A204.1 (cell line): ENCODE measurements around the gene ANKRD44.

Experiments
- FAIRE-seq: peaks from 2 replicates; lab custom pipeline; 2012; peaks lifted over from hg19 to GRCh38; lab: Jason Lieb, UNC

The ANKRD44 gene

GRCh38 chr2:196983934-196984333 lies 326.6 kb downstream of the ANKRD44 start:
- FAIRE-seq, result no peak

DNA sequence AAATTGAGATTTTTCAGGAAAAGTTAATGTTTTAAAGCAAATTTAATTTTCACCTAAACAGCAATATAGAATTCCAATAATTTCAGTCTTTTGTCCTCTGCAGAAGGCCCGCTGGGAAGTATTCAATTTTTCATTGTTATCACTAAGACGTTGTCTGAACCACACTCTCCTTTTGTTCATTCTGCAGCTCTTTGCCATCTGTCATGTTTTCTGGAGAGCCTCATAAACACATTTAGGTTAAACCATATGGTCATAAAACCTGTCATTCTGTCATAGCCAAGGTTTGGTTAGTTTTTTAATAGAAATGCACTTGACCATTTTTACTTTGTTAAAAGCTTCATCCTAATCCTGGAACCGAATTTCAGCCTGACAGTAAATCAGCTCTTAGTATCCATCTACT lies 330.1 kb downstream of the ANKRD44 start:
- no peak for FAIRE-seq

DNA sequence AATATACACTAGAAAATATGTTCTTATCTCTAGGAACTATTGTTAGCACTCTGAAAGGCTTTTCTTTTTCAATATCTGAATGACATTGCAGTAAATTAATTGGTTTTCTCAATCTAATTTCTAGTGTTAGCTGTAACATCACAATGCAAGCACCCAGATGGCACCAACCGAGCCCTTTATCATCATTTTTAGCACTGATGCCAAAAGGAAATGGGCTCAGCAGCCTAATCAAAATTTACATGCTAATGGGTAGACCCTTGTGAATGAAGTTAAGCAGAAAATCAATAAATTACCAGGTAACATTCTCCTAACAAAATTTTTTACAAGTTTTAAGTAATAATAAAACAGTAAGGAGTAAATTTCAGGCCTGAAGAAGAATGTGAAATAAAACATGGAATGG lies 330.6 kb downstream of the ANKRD44 start:
- FAIRE-seq, result no peak

DNA sequence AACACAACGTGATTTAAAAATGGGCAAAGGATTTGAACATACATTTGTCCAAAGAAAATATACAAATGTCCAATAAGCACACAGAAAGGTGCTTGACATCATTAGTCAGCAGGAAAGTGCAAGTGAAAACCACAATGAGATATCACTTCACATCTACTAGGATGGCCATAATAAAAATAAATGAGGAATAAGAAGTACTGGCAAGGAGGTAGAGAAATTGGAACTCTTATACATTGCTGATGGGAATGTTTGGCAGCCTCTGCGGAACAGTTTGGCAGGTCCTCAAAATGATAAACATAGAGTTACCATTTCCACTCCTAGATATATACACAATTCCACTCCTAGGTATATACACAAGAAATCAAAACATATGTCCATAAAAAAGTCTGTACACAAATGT lies 333.1 kb downstream of the ANKRD44 start:
- FAIRE-seq, result no peak

DNA sequence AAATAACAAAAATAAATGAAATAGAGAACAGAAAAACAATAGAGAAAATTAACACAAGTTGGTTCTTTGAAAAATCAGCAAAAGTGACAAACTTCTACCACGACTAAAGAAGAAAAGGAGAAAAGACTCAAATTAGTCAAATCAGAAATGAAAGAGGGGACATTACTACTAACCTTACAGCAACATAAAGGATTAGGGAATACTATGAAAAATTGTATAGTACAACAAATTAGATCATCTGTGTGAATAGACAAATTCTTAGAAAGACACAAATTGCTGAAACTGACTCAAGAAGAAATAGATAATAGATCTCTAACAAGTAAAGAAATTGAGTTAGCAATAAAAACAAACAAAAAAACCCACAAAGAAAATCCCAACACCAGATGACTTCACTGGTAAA lies 335.6 kb downstream of the ANKRD44 start:
- no peak for FAIRE-seq

GRCh38 chr2:196971574-196972279 lies 338.9 kb downstream of the ANKRD44 start:
- FAIRE-seq, result no peak

GRCh38 chr2:196970099-196970498 lies 340.5 kb downstream of the ANKRD44 start:
- FAIRE-seq, result no peak

- FAIRE-seq, result no peak
Observed at GRCh38 chr2:196968516-196968915, 342.1 kb downstream of the ANKRD44 start.

DNA sequence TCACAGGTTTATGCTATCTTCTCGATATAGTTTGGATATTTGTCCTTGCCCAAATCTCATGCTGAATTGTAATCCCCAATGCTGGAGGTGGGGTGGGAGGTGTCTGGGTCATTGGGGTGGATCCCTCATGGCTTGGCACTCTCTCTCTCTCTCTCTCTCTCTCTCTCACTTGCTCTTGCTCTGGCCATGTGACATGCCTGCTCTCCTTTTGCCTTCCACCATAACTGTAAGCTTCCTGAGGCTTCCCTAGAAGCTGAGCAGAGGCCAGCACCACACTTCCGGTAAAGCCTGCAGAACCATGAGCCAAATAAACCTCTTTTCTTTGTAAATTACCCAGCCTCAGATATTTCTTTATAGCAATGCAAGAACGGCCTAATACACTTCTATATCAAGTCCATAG lies 342.8 kb downstream of the ANKRD44 start:
- no peak for FAIRE-seq

GRCh38 chr2:196967116-196967515 lies 343.5 kb downstream of the ANKRD44 start:
- FAIRE-seq, result no peak

DNA sequence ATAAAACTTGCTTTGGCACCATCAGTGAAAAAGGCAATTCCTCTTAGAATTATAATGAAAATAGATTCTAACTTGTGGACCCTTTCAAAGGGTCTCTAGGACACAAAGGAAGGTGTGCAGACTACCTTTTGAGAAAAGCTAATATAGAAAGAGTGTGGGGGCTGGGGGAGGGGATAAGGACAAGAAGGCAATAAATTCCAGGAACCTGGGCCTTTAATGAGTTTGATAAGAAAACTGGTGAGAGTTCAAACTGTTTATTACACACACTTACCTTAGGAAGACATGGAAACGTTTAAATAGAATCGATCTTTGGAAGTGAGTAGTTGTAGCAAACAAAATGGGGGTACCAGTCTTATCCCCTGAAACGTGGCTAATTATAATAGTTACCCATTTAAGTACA lies 344.5 kb downstream of the ANKRD44 start:
- FAIRE-seq, result no peak

GRCh38 chr2:196965651-196966050 lies 344.9 kb downstream of the ANKRD44 start:
- no peak for FAIRE-seq

- no peak for FAIRE-seq
Observed at GRCh38 chr2:196963961-196964360, 346.6 kb downstream of the ANKRD44 start.

GRCh38 chr2:196963043-196963442 lies 347.5 kb downstream of the ANKRD44 start:
- no peak for FAIRE-seq

DNA sequence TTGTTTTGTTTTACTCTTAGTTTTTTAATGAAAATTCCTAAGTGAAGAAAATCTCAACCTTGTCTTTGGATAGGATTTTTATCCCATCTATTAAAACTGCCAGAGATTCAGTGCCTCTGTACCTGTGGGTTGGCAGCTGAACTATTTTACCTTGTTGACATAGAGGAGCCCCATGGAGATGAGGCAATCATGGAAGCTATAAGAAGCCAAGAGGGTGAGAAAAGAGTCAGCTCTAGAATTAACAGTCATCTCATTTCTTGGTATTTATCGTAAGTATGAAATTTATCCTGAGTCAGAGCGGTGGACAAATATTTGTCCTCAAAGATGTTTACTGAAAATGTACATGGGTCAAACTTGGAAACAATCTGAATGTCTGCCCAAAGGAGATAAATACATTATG lies 348.3 kb downstream of the ANKRD44 start:
- no peak for FAIRE-seq

DNA sequence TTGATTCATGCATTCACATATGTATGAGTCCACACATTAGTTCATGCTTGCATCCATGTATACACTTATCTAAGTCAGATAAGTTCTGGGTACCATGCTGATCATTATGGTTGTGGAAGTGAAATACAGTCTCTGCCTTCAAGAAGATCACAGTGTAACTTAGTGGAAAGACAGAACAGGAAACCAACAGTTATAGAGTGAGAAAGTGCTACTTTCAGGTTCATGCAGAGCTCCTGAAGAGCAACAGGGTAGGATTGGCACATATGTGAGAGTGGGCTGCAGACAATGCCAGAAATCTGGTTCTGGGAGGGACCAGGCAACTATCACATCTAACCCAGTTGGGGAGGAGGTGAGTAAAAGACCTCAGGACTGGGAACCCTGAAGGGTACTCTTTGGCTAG lies 348.7 kb downstream of the ANKRD44 start:
- no peak for FAIRE-seq

DNA sequence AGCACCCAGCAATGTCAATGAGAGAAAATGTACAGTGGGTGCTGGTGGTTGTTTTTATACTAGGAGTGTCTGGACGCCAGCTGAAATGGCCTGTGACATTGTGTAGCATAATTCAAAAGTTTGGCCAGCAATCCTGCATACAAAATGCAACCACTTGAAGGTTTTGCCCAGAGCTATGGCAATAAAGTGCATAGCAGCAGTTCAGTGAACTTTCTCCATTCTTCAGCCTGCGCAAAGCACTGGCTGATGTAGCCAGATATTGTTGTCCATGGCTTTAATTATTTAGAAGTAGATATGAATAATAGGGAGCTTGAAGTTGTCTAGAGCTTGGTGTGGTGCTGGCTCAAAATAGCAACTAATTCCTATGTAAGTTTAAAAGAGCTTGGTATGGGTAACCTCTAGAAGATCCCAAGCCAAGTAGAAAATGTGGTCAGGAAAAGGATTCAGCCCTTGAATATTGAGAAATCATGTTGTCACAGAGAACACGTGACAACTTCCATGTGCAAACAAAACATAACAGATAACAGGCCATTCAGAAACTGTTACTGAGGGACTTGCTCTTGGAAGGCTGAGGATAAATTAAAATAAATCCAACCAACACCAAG lies 350.7 kb downstream of the ANKRD44 start:
- FAIRE-seq, result no peak

DNA sequence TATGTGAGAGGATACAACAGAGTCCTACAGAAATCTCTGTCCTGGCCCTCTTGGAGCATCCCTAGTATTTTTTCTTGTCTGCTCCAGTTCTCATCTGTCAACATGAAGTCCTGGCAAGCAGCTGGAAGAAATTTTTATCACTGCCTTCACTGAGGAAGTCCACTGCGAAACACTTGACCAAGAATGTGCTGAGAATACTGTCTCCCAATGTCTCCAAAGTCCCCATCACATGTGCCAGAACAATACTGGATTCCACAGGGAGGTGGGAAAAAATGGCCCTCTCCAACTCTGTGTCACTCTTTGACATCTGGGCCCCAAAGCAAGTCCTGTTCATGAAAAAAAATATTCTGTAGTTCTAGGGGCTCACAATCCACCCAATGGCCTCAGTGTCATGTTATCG lies 351.3 kb downstream of the ANKRD44 start:
- FAIRE-seq, result no peak

GRCh38 chr2:196957881-196958525 lies 352.6 kb downstream of the ANKRD44 start:
- FAIRE-seq, result no peak

GRCh38 chr2:196957442-196957841 lies 353.1 kb downstream of the ANKRD44 start:
- FAIRE-seq, result no peak

DNA sequence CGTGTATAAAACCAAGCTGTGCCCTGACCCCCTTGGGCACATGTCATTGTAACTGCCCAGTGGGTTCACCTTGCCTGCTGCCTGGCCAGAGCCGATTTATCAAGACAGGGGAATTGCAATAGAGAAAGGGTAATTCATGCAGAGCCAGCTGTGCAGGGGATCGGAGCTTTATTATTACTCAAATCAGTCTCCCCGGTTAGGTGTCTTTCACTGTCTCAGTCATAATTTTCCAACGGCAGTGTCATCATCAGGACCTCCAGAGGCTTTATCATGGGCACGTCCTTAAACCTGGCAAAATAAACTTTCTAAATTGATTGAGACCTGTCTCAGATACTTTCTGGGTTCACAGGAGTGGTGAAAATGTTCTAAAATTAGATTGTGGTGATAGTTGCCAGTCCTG lies 354.5 kb downstream of the ANKRD44 start:
- no peak for FAIRE-seq

DNA sequence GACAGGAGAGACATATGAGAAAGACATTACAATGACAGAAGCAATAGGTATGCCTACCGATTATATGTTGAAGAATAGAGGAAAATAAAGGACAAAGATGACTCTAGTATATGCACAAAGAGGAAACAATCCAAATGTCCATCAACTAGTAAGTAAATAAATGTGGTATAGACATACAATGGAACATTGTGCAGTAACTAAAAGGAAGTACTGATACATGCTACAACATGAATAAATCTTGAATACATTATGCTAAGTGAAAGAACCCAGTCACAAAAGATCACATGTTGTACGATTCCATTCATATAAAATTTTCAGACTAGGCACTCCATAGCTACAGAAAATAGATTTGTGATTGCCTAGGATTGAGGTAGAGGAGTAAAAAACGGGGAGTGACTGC lies 355.5 kb downstream of the ANKRD44 start:
- FAIRE-seq, result no peak

- no peak for FAIRE-seq
Observed at GRCh38 chr2:196954001-196954400, 356.6 kb downstream of the ANKRD44 start.

DNA sequence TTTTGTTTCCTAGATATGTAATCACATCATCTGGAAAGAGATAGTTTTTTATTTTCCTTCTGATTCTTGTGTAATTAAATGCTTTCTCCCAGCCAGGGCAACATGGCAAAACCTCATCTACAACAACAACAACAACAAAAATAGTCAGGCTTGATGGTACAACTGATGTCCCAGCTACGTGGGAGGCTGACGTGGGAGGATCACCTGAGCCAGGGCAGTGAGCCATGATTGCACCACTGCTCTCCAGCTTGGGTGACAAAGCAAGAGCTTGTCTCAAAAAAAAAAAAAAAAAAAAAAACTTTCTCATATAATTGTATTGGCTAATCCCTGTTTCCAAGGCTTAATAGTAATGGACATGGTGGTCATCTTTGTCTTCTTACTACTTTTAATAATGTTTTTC lies 357.6 kb downstream of the ANKRD44 start:
- FAIRE-seq, result no peak
